Spleen (tissue), 11 donors: ENCODE measurements around the gene ERBB4. TPM values are rescaled to one million over a fixed set of nuclear protein-coding genes. Genes with fewer than 3 reads are reported as not detected.

Experiments
- DNase-seq: peaks from one replicate; pipeline ENCODE4 v3.0.0-alpha.2; 2020
- H3K27ac ChIP-seq, 8 donors: fragments of 200-600 bp; sonication (generic) in 7 of 8; 1 replicate in 4 of 8; 2 replicates in 4 of 8; pipeline versions ENCODE4 v1.5.0 to v1.8.0; 2016 to 2021; ENCODE audit warnings: inconsistent platforms in 4 of 8, mild to moderate bottlenecking in 4 of 8, moderate library complexity in 1 of 8
- H3K27me3 ChIP-seq, 7 donors: fragments of 200-600 bp; sonication (generic) in 6 of 7; replicated peaks in 1 of 7; 1 replicate in 4 of 7; 2 replicates in 3 of 7; pipeline versions ENCODE4 v1.5.0 to v1.8.0; 2016 to 2021; ENCODE audit warnings: inconsistent platforms in 3 of 7, mild to moderate bottlenecking in 1 of 7
- H3K36me3 ChIP-seq, 6 donors: fragments of 200-600 bp; sonication (generic) in 5 of 6; 1 replicate in 4 of 6; 2 replicates in 2 of 6; pipeline versions ENCODE4 v1.5.0 to v1.8.0; 2016 to 2021; ENCODE audit warnings: inconsistent platforms in 2 of 6
- H3K4me1 ChIP-seq, 6 donors: fragments of 200-600 bp; sonication (generic) in 5 of 6; 1 replicate in 3 of 6; 2 replicates in 3 of 6; pipeline versions ENCODE4 v1.5.0 to v1.8.0; 2016 to 2021; ENCODE audit warnings: inconsistent platforms in 3 of 6
- H3K4me3 ChIP-seq, 8 donors: fragments of 200-600 bp; sonication (generic) in 7 of 8; 1 replicate in 4 of 8; 2 replicates in 4 of 8; pipeline versions ENCODE4 v1.5.0 to v1.8.0; 2016 to 2021; ENCODE audit warnings: inconsistent platforms in 4 of 8, mild to moderate bottlenecking in 4 of 8, moderate library complexity in 2 of 8
- H3K9me3 ChIP-seq, 8 donors: fragments of 200-600 bp; sonication (generic) in 7 of 8; 1 replicate in 4 of 8; 2 replicates in 4 of 8; pipeline versions ENCODE4 v1.5.0 to v1.8.0; 2016 to 2021; ENCODE audit warnings: inconsistent platforms in 4 of 8
- CTCF ChIP-seq, 11 experiments: fragments of 200-600 bp in 7 of 11; fragments of 450-650 bp in 4 of 11; sonication (generic) in 4 of 11; IDR thresholded peaks in 8 of 11; conservative IDR thresholded peaks in 3 of 11; 1 replicate in 7 of 11; 2 replicates in 4 of 11; pipeline versions ENCODE4 v1.4.0 to v1.8.0; 2016 to 2021; ENCODE audit warnings: antibody characterized with exemption in 11 of 11, inconsistent platforms in 4 of 11, mild to moderate bottlenecking in 1 of 11
- POLR2A ChIP-seq, 3 donors: fragments of 450-650 bp; IDR thresholded peaks; one replicate each; pipeline ENCODE4 v1.5.1; 2017; ENCODE audit warnings: antibody characterized with exemption in 3 of 3, mild to moderate bottlenecking in 1 of 3
- POLR2AphosphoS5 ChIP-seq, 3 donors: sonication (generic); formaldehyde crosslinking; IDR thresholded peaks; one replicate each; pipeline ENCODE4 v1.5.1; 2017; ENCODE audit warnings: antibody characterized with exemption in 3 of 3
- WGBS, 5 donors: extraction: QIAGEN DNeasy Blood & Tissue Kit in 3 of 5; methylation state at CpG; one replicate each; pipeline versions ENCODE4 v1.1.5 to v1.1.7; 2013 to 2018; 5-methylcytosine and 5-hydroxymethylcytosine counted together
- intact Hi-C: fragments of 100-400 bp; cut with DNase I; formaldehyde crosslinking; loops from one replicate; pipeline ENCODE4 v1.15.0; 2023; ENCODE audit warnings: low total_unique reads
- polyA plus RNA-seq, 3 donors: library from polyadenylated mRNA; stranded (reverse); fragments of 200-250 nt; gene quantifications; one replicate each; pipeline ENCODE4 v1.2.1, GENCODE V29; 2013
- total RNA-seq, 7 donors: library from RNA; depleted of rRNA in 3 of 7; stranded (reverse); fragments of >200 nt in 3 of 7; fragmentation: NEBNext Ultra II Directional in 4 of 7; extraction: Animal tissue kit (Norgen Biotek cat#: 25700) in 4 of 7; gene quantifications; one replicate each; pipeline versions ENCODE4 v1.1.0 to v1.2.1, GENCODE V29; 2016 to 2021
- donor health status: healthy with polysubstance abuse.
- donor health status: DM: no; HTN: no; CAD: no; lungs with moderate emphysema.
- donor health status: DM: no; HTN: no; CAD: no.
- donor health status: Bipolar disorder and iron deficiency.
- donor health status: healthy.
- donor health status: DM: no; HTN: no; CAD: no.
- donor health status: DM: yes; HTN: yes; CAD: no.

ERBB4 gene
- total and polyA plus RNA-seq, 10 donors = under 0.01 to 1.4 (median 0.35) TPM

GRCh38 chr2:212494418-212495020, 44.1 kb downstream of the ERBB4 start:
- Histone ChIP-seq H3K4me1 (no peaks in the 10 kb centered on the region), H3K27me3 (no peaks in the 10 kb centered on the region), H3K27ac (no peak overlapping the region), H3K36me3 (no peaks in the 10 kb centered on the region), H3K9me3 (no peaks in the 10 kb centered on the region), H3K4me3 (no peak overlapping the region)
- TF ChIP-seq CTCF (IDR thresholded peaks at IDR 0.05 in 8 of 11, conservative IDR thresholded peaks at IDR 0.05 in 3 of 11) (no peak), POLR2AphosphoS5 (IDR thresholded peaks at IDR 0.05) (no peak), POLR2A (IDR thresholded peaks at IDR 0.05) (no peak)
- WGBS, 5 donors = 65 to 86% (median 84%) methylated on average over 1 of the region's 1 CpG
- intact Hi-C loops = no loop called here
- DNase-seq = no peak

- intact Hi-C loops = no loop called here
- Histone ChIP-seq H3K36me3 (no peaks in the 10 kb centered on the region), H3K27ac (no peak overlapping the region), H3K9me3 (no peaks in the 10 kb centered on the region), H3K4me3 (no peak overlapping the region), H3K4me1 (no peaks in the 10 kb centered on the region), H3K27me3 (no peaks in the 10 kb centered on the region)
- 55 to 69% (median 61%) methylated on average over 3 of the region's 3 CpGs for WGBS, 5 donors
- DNase-seq = no peak
- TF ChIP-seq CTCF (IDR thresholded peaks at IDR 0.05 in 8 of 11, conservative IDR thresholded peaks at IDR 0.05 in 3 of 11) (no peak), POLR2A (IDR thresholded peaks at IDR 0.05) (no peak), POLR2AphosphoS5 (IDR thresholded peaks at IDR 0.05) (no peak)
Measured at GRCh38 chr2:212489719-212490346, 48.8 kb downstream of the ERBB4 start.

GRCh38 chr2:212488611-212489010, 50.0 kb downstream of the ERBB4 start:
- TF ChIP-seq POLR2AphosphoS5 (IDR thresholded peaks at IDR 0.05) (no peak), POLR2A (IDR thresholded peaks at IDR 0.05) (no peak), CTCF (IDR thresholded peaks at IDR 0.05 in 8 of 11, conservative IDR thresholded peaks at IDR 0.05 in 3 of 11) (no peak)
- H3K9me3 ChIP-seq = no peaks in the 10 kb centered on the region
- DNase-seq = no peak
- H3K4me1 ChIP-seq = no peaks in the 10 kb centered on the region
- H3K36me3 ChIP-seq = no peaks in the 10 kb centered on the region
- intact Hi-C loops = no loop called here
- no peak overlapping the region for H3K27ac ChIP-seq
- H3K27me3 ChIP-seq = no peaks in the 10 kb centered on the region
- 66 to 95% (median 81%) methylated on average over 2 of the region's 2 CpGs for WGBS, 5 donors
- no peak overlapping the region for H3K4me3 ChIP-seq

GRCh38 chr2:212484563-212485080, 54.0 kb downstream of the ERBB4 start:
- H3K27me3 ChIP-seq = no peaks in the 10 kb centered on the region
- DNase-seq = no peak
- no peak overlapping the region for H3K27ac ChIP-seq
- no peaks in the 10 kb centered on the region for H3K4me1 ChIP-seq
- H3K9me3 ChIP-seq = no peaks in the 10 kb centered on the region
- no peak for TF ChIP-seq POLR2A (IDR thresholded peaks at IDR 0.05)
- no peak for TF ChIP-seq CTCF (IDR thresholded peaks at IDR 0.05 in 8 of 11, conservative IDR thresholded peaks at IDR 0.05 in 3 of 11)
- TF ChIP-seq POLR2AphosphoS5 (IDR thresholded peaks at IDR 0.05) = no peak
- H3K36me3 ChIP-seq = no peaks in the 10 kb centered on the region
- intact Hi-C loops = no loop called here
- WGBS, 5 donors = 61 to 75% (median 70%) methylated on average over 4 of the region's 4 CpGs
- no peak overlapping the region for H3K4me3 ChIP-seq
